ENCODE data around the gene MTHFSD. TPM values are rescaled to one million over a fixed set of nuclear protein-coding genes. Genes with fewer than 3 reads are reported as not detected.

Gene MTHFSD
- total and polyA plus RNA-seq, 10 donors: 9.1 to 32.1 (median 18.0) TPM

GRCh38 chr16:86503830-86504229 is 51.2 kb downstream of the MTHFSD start:
- DNase-seq: no peak
- H3K27me3 ChIP-seq (replicated peaks in 1 of 7): peaks cover 18 to 100% (median 99%) of the 10 kb centered on the region in 7 donors
- intact Hi-C loops (cut with DNase I; ENCODE audit: low total_unique reads): no loop called here
- peaks cover 12 to 42% (median 28%) of the 10 kb centered on the region in 6 donors for H3K4me1 ChIP-seq
- no peaks in the 10 kb centered on the region for H3K9me3 ChIP-seq
- WGBS, 5 donors: 24 to 32% (median 32%) methylated on average over 6 of the region's 6 CpGs
- H3K36me3 ChIP-seq: no peaks in the 10 kb centered on the region
- no peak for TF ChIP-seq CTCF (IDR thresholded peaks at IDR 0.05 in 8 of 11, conservative IDR thresholded peaks at IDR 0.05 in 3 of 11)
- TF ChIP-seq POLR2AphosphoS5 (IDR thresholded peaks at IDR 0.05): no peak
- no peak for TF ChIP-seq POLR2A (IDR thresholded peaks at IDR 0.05)
- H3K27ac ChIP-seq: no peak overlapping the region
- no peak overlapping the region for H3K4me3 ChIP-seq

GRCh38 chr16:86502856-86503748 is 51.9 kb downstream of the MTHFSD start:
- DNase-seq: no peak
- Histone ChIP-seq H3K27me3 (replicated peaks in 1 of 7) (peaks cover 20 to 100% (median 99%) of the 10 kb centered on the region in 7 donors), H3K36me3 (no peaks in the 10 kb centered on the region), H3K27ac (no peak overlapping the region), H3K4me1 (peaks cover 6 to 39% (median 21%) of the 10 kb centered on the region in 6 donors), H3K9me3 (no peaks in the 10 kb centered on the region), H3K4me3 (no peak overlapping the region)
- TF ChIP-seq POLR2A (IDR thresholded peaks at IDR 0.05) (no peak), POLR2AphosphoS5 (IDR thresholded peaks at IDR 0.05) (no peak), CTCF (IDR thresholded peaks at IDR 0.05 in 8 of 11, conservative IDR thresholded peaks at IDR 0.05 in 3 of 11) (no peak)
- WGBS, 5 donors: 20 to 30% (median 25%) methylated on average over 22 of the region's 22 CpGs
- intact Hi-C loops (cut with DNase I; ENCODE audit: low total_unique reads): no loop called here

GRCh38 chr16:86501989-86502855 is 52.8 kb downstream of the MTHFSD start:
- Histone ChIP-seq H3K4me3 (no peak overlapping the region), H3K4me1 (peaks cover 3 to 37% (median 15%) of the 10 kb centered on the region in 6 donors), H3K9me3 (no peaks in the 10 kb centered on the region), H3K36me3 (no peaks in the 10 kb centered on the region), H3K27me3 (replicated peaks in 1 of 7) (peaks cover 14 to 100% (median 99%) of the 10 kb centered on the region in 7 donors), H3K27ac (no peak overlapping the region)
- TF ChIP-seq POLR2A (IDR thresholded peaks at IDR 0.05) (no peak), CTCF (IDR thresholded peaks at IDR 0.05 in 8 of 11, conservative IDR thresholded peaks at IDR 0.05 in 3 of 11) (no peak), POLR2AphosphoS5 (IDR thresholded peaks at IDR 0.05) (no peak)
- intact Hi-C loops (cut with DNase I; ENCODE audit: low total_unique reads): no loop called here
- DNase-seq: no peak
- WGBS, 5 donors: 25 to 46% (median 27%) methylated on average over 19 of the region's 19 CpGs

Data from spleen (tissue), 11 donors.